Measurements from ENCODE around the gene SLC25A4.

SLC25A4 gene

GRCh38 chr4:185142912-185143600 is at the start of gene SLC25A4:
TSS of gene SLC25A4 (plus strand) at chr4:185143266. CDS start at chr4:185143373, 107 bp downstream.
- DNase-seq (ENCODE audit: low read depth): peak; percentile 75
- peak within 1 kb of the TSS; percentile 68 for H3K4me3 ChIP-seq (ENCODE audit: low read length)
- no peak for TF ChIP-seq CTCF (IDR thresholded peaks at IDR 0.05; ENCODE audit: insufficient read depth, low read depth, low read length, missing control alignments)

- no peak for DNase-seq (ENCODE audit: low read depth)
- no peak overlapping the region for H3K4me3 ChIP-seq (ENCODE audit: low read length)
- no peak for TF ChIP-seq CTCF (IDR thresholded peaks at IDR 0.05; ENCODE audit: insufficient read depth, low read depth, low read length, missing control alignments)
Observed at GRCh38 chr4:185093603-185094002, 49.5 kb upstream of the SLC25A4 start.

GRCh38 chr4:185096032-185096653 is 46.9 kb upstream of the SLC25A4 start:
- H3K4me3 ChIP-seq (ENCODE audit: low read length): no peak overlapping the region
- DNase-seq (ENCODE audit: low read depth): peak; percentile 59
- TF ChIP-seq CTCF (IDR thresholded peaks at IDR 0.05; ENCODE audit: insufficient read depth, low read depth, low read length, missing control alignments): peak; percentile 71

- no peak for DNase-seq (ENCODE audit: low read depth)
- no peak overlapping the region for H3K4me3 ChIP-seq (ENCODE audit: low read length)
- no peak for TF ChIP-seq CTCF (IDR thresholded peaks at IDR 0.05; ENCODE audit: insufficient read depth, low read depth, low read length, missing control alignments)
Observed at GRCh38 chr4:185098474-185098873, 44.6 kb upstream of the SLC25A4 start.

- TF ChIP-seq CTCF (IDR thresholded peaks at IDR 0.05; ENCODE audit: insufficient read depth, low read depth, low read length, missing control alignments): no peak
Observed at GRCh38 chr4:185099024-185099682, 43.9 kb upstream of the SLC25A4 start.

GRCh38 chr4:185099940-185100339 is 43.1 kb upstream of the SLC25A4 start:
- H3K4me3 ChIP-seq (ENCODE audit: low read length): no peak overlapping the region
- no peak for DNase-seq (ENCODE audit: low read depth)
- TF ChIP-seq CTCF (IDR thresholded peaks at IDR 0.05; ENCODE audit: insufficient read depth, low read depth, low read length, missing control alignments): no peak

More at GRCh38 chr4:185099024-185099682, 43.9 kb upstream of the SLC25A4 start:
- DNase-seq (ENCODE audit: low read depth): no peak
- no peak overlapping the region for H3K4me3 ChIP-seq (ENCODE audit: low read length)

Measured in epithelial cell of esophagus (primary cell).